GM18907 (cell line): ENCODE data around the gene TRMU.

Source experiments
- ATAC-seq: cut with Tn5 transposase; IDR thresholded peaks from one replicate; pipeline ENCODE4 v1.9.1; 2021; ENCODE audit warnings: mild to moderate bottlenecking, moderate library complexity; ENCODE audit not compliant: unreplicated experiment

Gene TRMU

GRCh38 chr22:46336119-46337078, 885 bp downstream of the TRMU start:
- no peak for ATAC-seq

- no peak for ATAC-seq
Measured at GRCh38 chr22:46337870-46338269, 2.4 kb downstream of the TRMU start.

GRCh38 chr22:46338636-46339035, 3.1 kb downstream of the TRMU start:
- no peak for ATAC-seq

GRCh38 chr22:46339956-46340355, 4.4 kb downstream of the TRMU start:
- no peak for ATAC-seq

- ATAC-seq: no peak
Measured at GRCh38 chr22:46340676-46341075, 5.2 kb downstream of the TRMU start.

GRCh38 chr22:46346680-46347405, 11.3 kb downstream of the TRMU start:
- no peak for ATAC-seq

GRCh38 chr22:46347646-46348045, 12.1 kb downstream of the TRMU start:
- ATAC-seq: no peak

GRCh38 chr22:46348099-46348695, 12.7 kb downstream of the TRMU start:
- no peak for ATAC-seq

GRCh38 chr22:46349238-46349637, 13.7 kb downstream of the TRMU start:
- no peak for ATAC-seq

- no peak for ATAC-seq
Measured at GRCh38 chr22:46349681-46350080, 14.2 kb downstream of the TRMU start.

- ATAC-seq: no peak
Measured at GRCh38 chr22:46350121-46350520, 14.6 kb downstream of the TRMU start.

GRCh38 chr22:46350646-46351045, 15.1 kb downstream of the TRMU start:
- no peak for ATAC-seq

- no peak for ATAC-seq
Measured at GRCh38 chr22:46351131-46351735, 15.7 kb downstream of the TRMU start.

- ATAC-seq: no peak
Measured at GRCh38 chr22:46351767-46352166, 16.3 kb downstream of the TRMU start.

- no peak for ATAC-seq
Measured at GRCh38 chr22:46352276-46352675, 16.8 kb downstream of the TRMU start.

GRCh38 chr22:46352691-46353386, 17.3 kb downstream of the TRMU start:
- ATAC-seq: no peak

GRCh38 chr22:46353483-46354105, 18.1 kb downstream of the TRMU start:
- ATAC-seq: no peak

GRCh38 chr22:46354176-46354992, 18.9 kb downstream of the TRMU start:
- ATAC-seq: no peak

- ATAC-seq: no peak
Measured at GRCh38 chr22:46354993-46355305, 19.4 kb downstream of the TRMU start.
